HFFc6 (cell line): ENCODE data around the gene ATAD1. TPM values are rescaled to one million over a fixed set of nuclear protein-coding genes. Genes with fewer than 3 reads are reported as not detected.
"Not testable (repeated sequence)": the region's sequence is repeated elsewhere in the genome, so short reads cannot be mapped to it uniquely, and the experiment has no call there.

Experiments
- DNase-seq: peaks from one replicate; pipeline ENCODE4 v3.0.0-alpha.2; 2018
- H3K27ac Mint-ChIP-seq: 2 replicates; pipeline ENCODE4 v1.8.0; 2020; ENCODE audit warnings: mild to moderate bottlenecking, mixed read lengths
- H3K27me3 Mint-ChIP-seq: 2 replicates; pipeline ENCODE4 v1.8.0; 2021; ENCODE audit warnings: mild to moderate bottlenecking, moderate library complexity, mixed read lengths; ENCODE audit not compliant: insufficient read depth
- H3K36me3 Mint-ChIP-seq: 2 replicates; pipeline ENCODE4 v1.8.0; 2021; ENCODE audit warnings: low read depth, mixed read lengths
- H3K4me1 Mint-ChIP-seq: 2 replicates; pipeline ENCODE4 v1.8.0; 2020; ENCODE audit warnings: low read depth, mixed read lengths
- H3K4me3 Mint-ChIP-seq: 2 replicates; pipeline ENCODE4 v1.8.0; 2020; ENCODE audit warnings: mild to moderate bottlenecking, moderate library complexity, mixed read lengths
- H3K9me3 Mint-ChIP-seq: 2 replicates; pipeline ENCODE4 v1.8.0; 2020; ENCODE audit warnings: mild to moderate bottlenecking, mixed read lengths
- CTCF ChIP-seq: fragments of 200-600 bp; sonication (generic); IDR thresholded peaks from 2 replicates; pipeline ENCODE4 v1.5.0; 2021; ENCODE audit warnings: antibody characterized with exemption, mild to moderate bottlenecking
- total RNA-seq, 6 experiments: library from RNA; stranded (reverse); fragmentation: NEBNext Ultra II Directional; extraction: Animal tissue kit (Norgen Biotek cat#: 25700); gene quantifications; 2 replicates in 1 of 6; 3 replicates in 5 of 6; pipeline ENCODE4 v1.2.3, GENCODE V29; 2021

The ATAD1 gene
- total RNA-seq, 6 experiments from 2014 or later, result 33.4 to 44.4 (median 35.8) TPM

- peaks cover 22% of the 10 kb centered on the region for H3K4me1 Mint-ChIP-seq
- H3K9me3 Mint-ChIP-seq, result no peaks in the 10 kb centered on the region
- H3K4me3 Mint-ChIP-seq, result no peak overlapping the region; the same call in 1 of the 2 replicates
- no peak for DNase-seq
- no peak for TF ChIP-seq CTCF
- no peaks in the 10 kb centered on the region for H3K36me3 Mint-ChIP-seq
- peaks cover 3% of the 10 kb centered on the region; the same call in 1 of the 2 replicates for H3K27me3 Mint-ChIP-seq
- H3K27ac Mint-ChIP-seq, result no peak overlapping the region
Measured at GRCh38 chr10:87838650-87839049, 20.6 kb upstream of the ATAD1 start.

GRCh38 chr10:87837445-87837844 lies 19.4 kb upstream of the ATAD1 start:
- Mint-ChIP-seq H3K9me3 (no peaks in the 10 kb centered on the region), H3K36me3 (no peaks in the 10 kb centered on the region)
- DNase-seq, result no peak

GRCh38 chr10:87836098-87836497 lies 18.1 kb upstream of the ATAD1 start:
- no peaks in the 10 kb centered on the region for H3K36me3 Mint-ChIP-seq
- H3K27ac Mint-ChIP-seq, result no peak overlapping the region
- no peaks in the 10 kb centered on the region; the same call in 1 of the 2 replicates for H3K4me1 Mint-ChIP-seq
- H3K27me3 Mint-ChIP-seq, result peaks cover 3% of the 10 kb centered on the region; the same call in 1 of the 2 replicates
- no peak for DNase-seq
- no peak for TF ChIP-seq CTCF
- H3K9me3 Mint-ChIP-seq, result no peaks in the 10 kb centered on the region
- H3K4me3 Mint-ChIP-seq, result no peak overlapping the region

More at GRCh38 chr10:87837445-87837844, 19.4 kb upstream of the ATAD1 start:
- Mint-ChIP-seq H3K4me3 (no peak overlapping the region), H3K4me1 (peaks cover 10% of the 10 kb centered on the region), H3K27me3 (peaks cover 3% of the 10 kb centered on the region; the same call in 1 of the 2 replicates), H3K27ac (no peak overlapping the region)
- TF ChIP-seq CTCF, result no peak

- Mint-ChIP-seq H3K27me3 (no peaks in the 10 kb centered on the region; the same call in 1 of the 2 replicates), H3K9me3 (no peaks in the 10 kb centered on the region), H3K4me3 (no peak overlapping the region), H3K4me1 (peaks cover 6% of the 10 kb centered on the region; the same call in 1 of the 2 replicates), H3K36me3 (no peaks in the 10 kb centered on the region), H3K27ac (no peak overlapping the region)
- DNase-seq, result no peak
- TF ChIP-seq CTCF, result no peak
Measured at GRCh38 chr10:87829986-87830729, 12.1 kb upstream of the ATAD1 start.

- not testable (repeated sequence) for H3K4me3 Mint-ChIP-seq, H3K4me1 Mint-ChIP-seq, H3K27me3 Mint-ChIP-seq
Measured at GRCh38 chr10:87829051-87829450, 11.0 kb upstream of the ATAD1 start.

GRCh38 chr10:87827681-87828080 lies 9.7 kb upstream of the ATAD1 start:
- no peak for DNase-seq
- H3K4me1 Mint-ChIP-seq, result peaks cover 6% of the 10 kb centered on the region; the same call in 1 of the 2 replicates
- H3K27ac Mint-ChIP-seq, result no peak overlapping the region
- no peaks in the 10 kb centered on the region for H3K9me3 Mint-ChIP-seq
- no peaks in the 10 kb centered on the region for H3K36me3 Mint-ChIP-seq
- no peak overlapping the region for H3K4me3 Mint-ChIP-seq
- no peak for TF ChIP-seq CTCF
- H3K27me3 Mint-ChIP-seq, result no peaks in the 10 kb centered on the region; the same call in 1 of the 2 replicates

More at GRCh38 chr10:87829051-87829450, 11.0 kb upstream of the ATAD1 start:
- H3K27ac Mint-ChIP-seq, DNase-seq, H3K9me3 Mint-ChIP-seq, H3K36me3 Mint-ChIP-seq: not testable (repeated sequence)
